Kidney epithelial cell (primary cell): ENCODE results near the gene PCID2. TPM values are rescaled to one million over a fixed set of nuclear protein-coding genes. Genes with fewer than 3 reads are reported as not detected.

Source experiments
- DNase-seq: peaks from one replicate; pipeline ENCODE4 v3.0.0-alpha.2; 2010; ENCODE audit warnings: low read depth
- H3K27me3 ChIP-seq: 2 replicates; pipeline ENCODE4 v1.6.0; 2011; ENCODE audit warnings: low read length; ENCODE audit not compliant: control insufficient read depth, insufficient read depth
- H3K36me3 ChIP-seq: 2 replicates; pipeline ENCODE4 v1.5.1; 2011; ENCODE audit warnings: low read length; ENCODE audit not compliant: control insufficient read depth, insufficient read depth
- H3K4me3 ChIP-seq: 2 replicates; pipeline ENCODE4 v1.5.1; 2011; ENCODE audit warnings: low read depth, mild to moderate bottlenecking, control low read depth, low read length
- CTCF ChIP-seq: IDR thresholded peaks from 2 replicates; pipeline ENCODE4 v1.5.1; 2011; ENCODE audit warnings: mild to moderate bottlenecking, moderate library complexity, low read length, control low read depth, inconsistent platforms; ENCODE audit not compliant: insufficient read depth, poor library complexity, severe bottlenecking
- total RNA-seq: library from RNA; depleted of rRNA; stranded (reverse); fragments of >200 nt; gene quantifications from 2 replicates; pipeline ENCODE4 v1.2.3, GENCODE V29; 2015

PCID2 gene
- total RNA-seq, 1 donor from 2014 or later: 36.9 TPM

- peaks cover 8% of the 10 kb centered on the region for H3K27me3 ChIP-seq
- H3K36me3 ChIP-seq: no peaks in the 10 kb centered on the region
- DNase-seq: no peak
- TF ChIP-seq CTCF: no peak
- H3K4me3 ChIP-seq: no peak overlapping the region
Observed at GRCh38 chr13:113146750-113147149, 61.7 kb downstream of the PCID2 start.

- no peaks in the 10 kb centered on the region for H3K36me3 ChIP-seq
- no peak for TF ChIP-seq CTCF
- H3K4me3 ChIP-seq: no peak overlapping the region
- peaks cover 7% of the 10 kb centered on the region for H3K27me3 ChIP-seq
- DNase-seq: no peak
Observed at GRCh38 chr13:113145911-113146598, 62.4 kb downstream of the PCID2 start.

- no peak for TF ChIP-seq CTCF
- no peak for DNase-seq
- peaks cover 13% of the 10 kb centered on the region for H3K27me3 ChIP-seq
- no peak overlapping the region for H3K4me3 ChIP-seq
- no peaks in the 10 kb centered on the region for H3K36me3 ChIP-seq
Observed at GRCh38 chr13:113145496-113145895, 63.0 kb downstream of the PCID2 start.

GRCh38 chr13:113144255-113144629 is 64.2 kb downstream of the PCID2 start:
- peaks cover 15% of the 10 kb centered on the region for H3K27me3 ChIP-seq
- no peaks in the 10 kb centered on the region for H3K36me3 ChIP-seq
- no peak overlapping the region for H3K4me3 ChIP-seq
- no peak for TF ChIP-seq CTCF
- no peak for DNase-seq

- DNase-seq: no peak
- Histone ChIP-seq H3K36me3 (no peaks in the 10 kb centered on the region), H3K4me3 (no peak overlapping the region), H3K27me3 (peaks cover 11% of the 10 kb centered on the region)
- TF ChIP-seq CTCF: no peak
Observed at GRCh38 chr13:113143466-113144254, 64.8 kb downstream of the PCID2 start.
